Peyer's patch (tissue), 4 donors: ENCODE measurements around the gene MYBPC1. TPM values are rescaled to one million over a fixed set of nuclear protein-coding genes. Genes with fewer than 3 reads are reported as not detected.

ENCODE experiments used
- DNase-seq, 3 donors: peaks; one replicate each; pipeline ENCODE4 v3.0.0-alpha.2; 2017 to 2019
- H3K27ac ChIP-seq, 4 donors: fragments of 200-600 bp; sonication (generic); one replicate each; pipeline ENCODE4 v1.5.1; 2016 to 2019
- H3K27me3 ChIP-seq, 2 donors: fragments of 200-600 bp; sonication (generic); one replicate each; pipeline ENCODE4 v1.5.1; 2019
- H3K36me3 ChIP-seq, 3 donors: fragments of 200-600 bp; sonication (generic); one replicate each; pipeline ENCODE4 v1.5.1; 2016 to 2019
- H3K4me1 ChIP-seq, 4 donors: fragments of 200-600 bp; sonication (generic); one replicate each; pipeline ENCODE4 v1.5.1; 2016 to 2019
- H3K4me3 ChIP-seq, 4 donors: fragments of 200-600 bp; sonication (generic); 1 replicate in 3 of 4; 2 replicates in 1 of 4; pipeline ENCODE4 v1.5.1; 2016 to 2019; ENCODE audit warnings: mild to moderate bottlenecking in 1 of 4
- H3K9me3 ChIP-seq, 4 donors: fragments of 200-600 bp; sonication (generic); one replicate each; pipeline ENCODE4 v1.5.1; 2016 to 2019; ENCODE audit warnings: mild to moderate bottlenecking in 1 of 4
- POLR2A ChIP-seq, 2 donors: fragments of 450-650 bp; IDR thresholded peaks; one replicate each; pipeline ENCODE4 v1.5.1; 2017; ENCODE audit warnings: antibody characterized with exemption in 2 of 2, mild to moderate bottlenecking in 2 of 2, moderate library complexity in 2 of 2
- total RNA-seq, 4 donors: library from RNA; depleted of rRNA; stranded (reverse); fragments of >200 nt; gene quantifications; one replicate each; pipeline ENCODE4 v1.1.0, GENCODE V29; 2016
- TF ChIP-seq, protein P1 (sequence below), 6 experiments: fragments of 450-650 bp in 4 of 6; fragments of 200-600 bp in 2 of 6; sonication (generic) in 1 of 6; IDR thresholded peaks; one replicate each; pipeline ENCODE4 v1.5.1; 2017 to 2019; ENCODE audit warnings: antibody characterized with exemption in 6 of 6, mild to moderate bottlenecking in 3 of 6, moderate library complexity in 1 of 6

MYBPC1 gene
- total RNA-seq, 4 donors from 2014 or later: 19.4 to 141 (median 63.9) TPM; not detected in 1

DNA sequence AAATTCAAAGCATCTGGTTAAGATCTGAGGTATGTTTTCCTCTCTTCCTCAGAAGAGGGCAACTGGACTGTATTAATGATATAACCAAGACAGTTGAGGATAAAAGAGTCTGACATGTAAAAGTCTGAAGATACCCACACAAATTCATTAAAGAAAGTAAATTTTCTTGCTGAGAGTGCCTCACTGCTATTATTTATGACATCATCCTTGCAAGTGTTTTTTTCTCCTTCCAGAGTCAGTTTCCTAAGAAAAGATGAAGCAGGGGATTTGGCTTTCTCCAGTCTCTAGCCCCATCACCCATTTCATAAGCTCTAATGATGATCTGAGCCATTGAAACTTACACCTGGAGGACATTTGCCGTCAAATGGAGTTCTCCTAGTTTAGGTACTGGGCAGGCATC lies 21.0 kb upstream of the MYBPC1 start:
- Histone ChIP-seq H3K27ac (no peak overlapping the region), H3K27me3 (no peaks in the 10 kb centered on the region), H3K4me3 (no peak overlapping the region), H3K9me3 (no peaks in the 10 kb centered on the region), H3K36me3 (no peaks in the 10 kb centered on the region), H3K4me1 (no peaks in the 10 kb centered on the region)
- DNase-seq: no peak
- TF ChIP-seq, protein P1, sequence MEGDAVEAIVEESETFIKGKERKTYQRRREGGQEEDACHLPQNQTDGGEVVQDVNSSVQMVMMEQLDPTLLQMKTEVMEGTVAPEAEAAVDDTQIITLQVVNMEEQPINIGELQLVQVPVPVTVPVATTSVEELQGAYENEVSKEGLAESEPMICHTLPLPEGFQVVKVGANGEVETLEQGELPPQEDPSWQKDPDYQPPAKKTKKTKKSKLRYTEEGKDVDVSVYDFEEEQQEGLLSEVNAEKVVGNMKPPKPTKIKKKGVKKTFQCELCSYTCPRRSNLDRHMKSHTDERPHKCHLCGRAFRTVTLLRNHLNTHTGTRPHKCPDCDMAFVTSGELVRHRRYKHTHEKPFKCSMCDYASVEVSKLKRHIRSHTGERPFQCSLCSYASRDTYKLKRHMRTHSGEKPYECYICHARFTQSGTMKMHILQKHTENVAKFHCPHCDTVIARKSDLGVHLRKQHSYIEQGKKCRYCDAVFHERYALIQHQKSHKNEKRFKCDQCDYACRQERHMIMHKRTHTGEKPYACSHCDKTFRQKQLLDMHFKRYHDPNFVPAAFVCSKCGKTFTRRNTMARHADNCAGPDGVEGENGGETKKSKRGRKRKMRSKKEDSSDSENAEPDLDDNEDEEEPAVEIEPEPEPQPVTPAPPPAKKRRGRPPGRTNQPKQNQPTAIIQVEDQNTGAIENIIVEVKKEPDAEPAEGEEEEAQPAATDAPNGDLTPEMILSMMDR (IDR thresholded peaks at IDR 0.05): no peak

DNA sequence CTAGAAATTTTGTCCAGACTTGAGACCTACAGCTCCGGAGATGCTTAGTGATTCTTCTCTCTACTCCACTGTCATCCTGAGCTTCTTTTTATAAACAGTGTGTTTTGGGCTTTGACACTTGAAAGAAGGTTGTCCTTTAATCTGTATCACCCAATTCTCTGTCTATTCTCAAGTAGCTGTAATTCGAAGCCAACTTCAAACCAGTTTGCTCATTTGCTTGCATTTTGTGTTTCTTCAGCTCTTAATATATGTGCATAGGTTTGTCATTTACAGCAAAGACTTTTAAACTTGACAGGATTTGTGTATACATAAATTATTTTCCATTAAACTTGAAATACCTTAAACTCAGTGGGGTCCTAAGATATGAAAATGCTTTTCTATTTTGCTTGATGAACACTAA lies 16.4 kb upstream of the MYBPC1 start:
- H3K9me3 ChIP-seq: no peaks in the 10 kb centered on the region
- H3K36me3 ChIP-seq: no peaks in the 10 kb centered on the region
- no peak overlapping the region for H3K4me3 ChIP-seq
- H3K4me1 ChIP-seq: no peaks in the 10 kb centered on the region
- TF ChIP-seq POLR2A (IDR thresholded peaks at IDR 0.05): no peak
- TF ChIP-seq, protein P1 (IDR thresholded peaks at IDR 0.05): no peak
- no peaks in the 10 kb centered on the region for H3K27me3 ChIP-seq
- DNase-seq: no peak
- H3K27ac ChIP-seq: no peak overlapping the region

DNA sequence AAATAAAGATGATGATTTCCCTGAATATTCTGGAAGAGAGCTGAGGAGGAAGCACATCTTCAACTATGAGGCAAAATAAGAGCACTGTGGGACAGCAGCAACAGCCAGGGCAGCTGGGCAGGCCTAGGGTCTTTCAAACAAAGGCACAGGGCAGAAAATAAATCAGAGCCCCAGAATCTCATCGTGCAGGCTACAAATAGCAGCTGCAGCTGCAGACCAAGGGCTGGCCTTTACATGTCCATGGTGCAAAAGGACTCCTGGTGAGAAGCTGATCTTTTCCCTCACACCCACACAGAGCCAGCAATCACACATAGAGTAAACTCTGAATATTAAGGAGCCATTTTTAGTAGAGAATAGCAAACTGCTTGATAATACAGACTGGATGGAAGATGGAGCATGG lies 13.6 kb upstream of the MYBPC1 start:
- no peak for DNase-seq
- Histone ChIP-seq H3K4me3 (no peak overlapping the region), H3K27ac (no peak overlapping the region), H3K36me3 (no peaks in the 10 kb centered on the region), H3K9me3 (no peaks in the 10 kb centered on the region), H3K27me3 (no peaks in the 10 kb centered on the region), H3K4me1 (no peaks in the 10 kb centered on the region)
- TF ChIP-seq, protein P1 (IDR thresholded peaks at IDR 0.05): no peak
- TF ChIP-seq POLR2A (IDR thresholded peaks at IDR 0.05): no peak

DNA sequence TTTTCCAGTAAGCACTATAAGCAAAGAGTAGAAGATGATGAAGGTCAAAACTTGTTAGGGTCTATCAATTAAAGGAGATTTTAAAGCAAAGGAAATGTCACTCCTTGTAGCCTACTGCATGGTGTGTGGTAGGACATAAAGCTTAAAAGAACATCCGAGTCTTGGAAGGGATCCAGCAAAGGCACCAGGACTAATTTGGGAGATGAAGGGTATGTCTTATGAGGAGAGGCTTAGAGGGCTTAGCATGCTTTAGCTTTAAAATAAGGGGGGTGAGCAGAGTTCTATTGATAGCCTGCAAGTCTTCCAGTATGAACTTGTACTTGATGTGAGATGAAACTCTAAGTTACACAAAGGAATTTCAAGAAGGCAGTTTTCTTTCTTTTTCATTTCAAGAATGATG lies 11.8 kb upstream of the MYBPC1 start:
- no peaks in the 10 kb centered on the region for H3K27me3 ChIP-seq
- no peak overlapping the region for H3K4me3 ChIP-seq
- H3K36me3 ChIP-seq: no peaks in the 10 kb centered on the region
- DNase-seq: no peak
- H3K4me1 ChIP-seq: no peaks in the 10 kb centered on the region
- no peaks in the 10 kb centered on the region for H3K9me3 ChIP-seq
- H3K27ac ChIP-seq: no peak overlapping the region
- no peak for TF ChIP-seq POLR2A (IDR thresholded peaks at IDR 0.05)
- TF ChIP-seq, protein P1 (IDR thresholded peaks at IDR 0.05): no peak

DNA sequence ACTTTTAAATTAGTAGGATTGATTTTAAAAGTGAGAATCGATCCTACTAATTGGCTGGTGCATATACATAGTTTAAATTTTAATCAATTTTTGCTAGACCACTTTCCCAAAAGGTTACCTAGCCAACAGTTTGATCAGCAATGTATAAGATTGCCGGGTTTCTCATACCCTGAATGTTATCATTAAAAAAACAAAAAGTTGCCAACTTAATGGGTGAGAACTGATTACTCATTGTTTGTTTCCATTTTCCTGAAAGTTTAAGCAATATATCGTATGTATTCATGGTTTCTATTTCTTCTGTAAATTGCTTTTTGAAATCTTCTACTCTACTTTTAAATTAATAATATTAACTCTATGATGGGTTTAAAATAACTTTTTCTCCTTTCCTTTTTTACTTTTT lies 4.4 kb upstream of the MYBPC1 start:
- DNase-seq: no peak
- Histone ChIP-seq H3K27ac (no peak overlapping the region), H3K4me1 (no peaks in the 10 kb centered on the region), H3K4me3 (no peak overlapping the region), H3K9me3 (no peaks in the 10 kb centered on the region), H3K36me3 (no peaks in the 10 kb centered on the region), H3K27me3 (no peaks in the 10 kb centered on the region)
- TF ChIP-seq, protein P1 (IDR thresholded peaks at IDR 0.05): no peak
- no peak for TF ChIP-seq POLR2A (IDR thresholded peaks at IDR 0.05)

DNA sequence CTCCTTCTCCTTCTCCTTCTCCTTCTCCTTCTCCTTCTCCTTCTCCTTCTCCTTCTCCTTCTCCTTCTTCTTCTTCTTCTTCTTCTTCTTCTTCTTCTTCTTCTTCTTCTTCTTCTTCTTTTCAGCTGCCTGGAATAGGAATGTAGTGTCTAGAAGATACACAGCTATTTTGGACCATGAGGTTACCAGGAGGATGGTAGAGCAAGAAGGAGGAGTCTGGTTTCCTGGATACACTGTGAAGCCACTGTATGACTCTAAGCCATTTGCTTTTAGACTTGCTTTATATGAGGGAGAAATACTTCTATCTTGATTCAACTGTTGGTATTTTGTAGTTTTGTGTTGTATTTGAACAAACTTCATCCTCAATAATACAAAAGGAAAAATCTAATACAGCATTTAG lies 3.0 kb upstream of the MYBPC1 start:
- DNase-seq: no peak
- Histone ChIP-seq H3K4me1 (no peaks in the 10 kb centered on the region), H3K36me3 (no peaks in the 10 kb centered on the region), H3K27me3 (no peaks in the 10 kb centered on the region), H3K9me3 (no peaks in the 10 kb centered on the region), H3K4me3 (no peak overlapping the region), H3K27ac (no peak overlapping the region)
- TF ChIP-seq, protein P1 (IDR thresholded peaks at IDR 0.05): no peak
- no peak for TF ChIP-seq POLR2A (IDR thresholded peaks at IDR 0.05)
